T47D (cell line): ENCODE measurements around the gene SULT1B1.

ENCODE experiments used
- DNase-seq, 2 experiments: peaks; one replicate each; pipeline versions ENCODE4 v3.0.0 to v3.0.0-alpha.2; 2011 to 2012; ENCODE audit warnings: low read depth in 1 of 2, low spot score in 1 of 2
- JUND ChIP-seq: IDR thresholded peaks from 2 replicates; pipeline ENCODE4 v1.6.1; 2012; ENCODE audit warnings: low read depth
- in situ Hi-C: cut with HindIII; loops from 2 replicates; pipeline ENCODE4 v1.10.0; 2016; ENCODE audit warnings: low sequenced_read_pairs, low pct_unique_long_range_greater_than_20kb

The SULT1B1 gene

GRCh38 chr4:69765751-69766150 is 5.3 kb upstream of the SULT1B1 start:
- no peak for DNase-seq
- no peak for TF ChIP-seq JUND
- in situ Hi-C loops, result no loop called here

- TF ChIP-seq JUND, result no peak
- no peak for DNase-seq
- in situ Hi-C loops, result no loop called here
Observed at GRCh38 chr4:69764311-69764710, 3.9 kb upstream of the SULT1B1 start.

GRCh38 chr4:69763233-69763632 is 2.8 kb upstream of the SULT1B1 start:
- DNase-seq, result no peak
- TF ChIP-seq JUND, result no peak
- in situ Hi-C loops, result no loop called here

GRCh38 chr4:69759189-69759604 is 1.2 kb downstream of the SULT1B1 start:
- no peak for TF ChIP-seq JUND
- in situ Hi-C loops, result no loop called here
- no peak for DNase-seq

GRCh38 chr4:69757464-69757863 is 3.0 kb downstream of the SULT1B1 start:
- in situ Hi-C loops, result no loop called here
- TF ChIP-seq JUND, result no peak
- no peak for DNase-seq

GRCh38 chr4:69754926-69755580 is 5.4 kb downstream of the SULT1B1 start:
- TF ChIP-seq JUND, result no peak
- in situ Hi-C loops, result no loop called here
- DNase-seq, result no peak

GRCh38 chr4:69753686-69754085 is 6.7 kb downstream of the SULT1B1 start:
- DNase-seq, result no peak
- in situ Hi-C loops, result no loop called here
- no peak for TF ChIP-seq JUND

GRCh38 chr4:69750346-69750745 is 10.1 kb downstream of the SULT1B1 start:
- in situ Hi-C loops, result no loop called here
- no peak for DNase-seq
- no peak for TF ChIP-seq JUND

- no peak for TF ChIP-seq JUND
- DNase-seq, result no peak
- in situ Hi-C loops, result no loop called here
Observed at GRCh38 chr4:69749771-69750170, 10.6 kb downstream of the SULT1B1 start.

GRCh38 chr4:69748173-69748572 is 12.2 kb downstream of the SULT1B1 start:
- TF ChIP-seq JUND, result no peak
- DNase-seq, result no peak
- in situ Hi-C loops, result no loop called here

- no peak for DNase-seq
- in situ Hi-C loops, result no loop called here
- TF ChIP-seq JUND, result no peak
Observed at GRCh38 chr4:69744157-69744478, 16.3 kb downstream of the SULT1B1 start.

GRCh38 chr4:69743476-69744156 is 16.8 kb downstream of the SULT1B1 start:
- in situ Hi-C loops, result no loop called here
- no peak for TF ChIP-seq JUND
- DNase-seq, result no peak

GRCh38 chr4:69742596-69742995 is 17.8 kb downstream of the SULT1B1 start:
- DNase-seq, result no peak
- TF ChIP-seq JUND, result no peak
- in situ Hi-C loops, result no loop called here

GRCh38 chr4:69738872-69739271 is 21.5 kb downstream of the SULT1B1 start:
- DNase-seq, result no peak
- in situ Hi-C loops, result no loop called here
- no peak for TF ChIP-seq JUND
